ENCODE measurements around the gene NR1I3. TPM values are rescaled to one million over a fixed set of nuclear protein-coding genes. Genes with fewer than 3 reads are reported as not detected.
"Not testable (repeated sequence)": the region's sequence is repeated elsewhere in the genome, so short reads cannot be mapped to it uniquely, and the experiment has no call there.

The NR1I3 gene
- total and polyA plus RNA-seq, 4 experiments from 2014 or later: 0.13 TPM; not detected in 3

DNA sequence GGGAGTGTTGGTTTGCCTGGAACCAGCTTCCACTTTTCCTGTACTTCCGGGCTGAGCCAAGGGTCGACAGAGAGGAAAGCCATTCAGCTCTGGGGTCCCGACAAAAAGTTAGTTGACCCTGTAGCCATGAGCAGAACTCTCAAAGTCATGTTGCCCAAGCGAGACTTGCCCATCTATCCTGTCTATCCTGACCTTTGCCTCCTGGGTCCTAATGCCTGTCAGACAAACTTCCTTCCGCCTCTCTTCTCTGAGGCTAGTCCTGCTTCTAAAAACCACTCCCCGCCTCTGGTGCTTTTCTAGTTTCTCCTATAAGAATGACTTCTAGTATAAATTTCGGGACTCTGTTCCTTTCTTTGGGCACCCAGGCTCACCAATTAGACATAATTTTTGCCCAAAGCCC lies 12.8 kb upstream of the NR1I3 start:
- Histone ChIP-seq H3K27ac (ENCODE audit: low read depth, low read length) (no peak overlapping the region), H3K4me3 (ENCODE audit: low read length in 2 of 2) (no peak overlapping the region), H3K4me1 (ENCODE audit: insufficient read depth, low read length) (no peaks in the 10 kb centered on the region), H3K36me3 (ENCODE audit: insufficient read depth, low read length) (no peaks in the 10 kb centered on the region), H3K27me3 (ENCODE audit: insufficient read depth, low read length) (no peaks in the 10 kb centered on the region), H3K9me3 (ENCODE audit: control insufficient read depth in 1 of 2, low read length in 2 of 2) (no peaks in the 10 kb centered on the region)
- ChIA-PET CTCF (ENCODE audit: partially characterized antibody) (interaction anchor here (1.1 to 1.2 kb wide), 2 partner anchors 8 to 25 kb away, joined by 3 read pairs; partner anchors contain the start of genes PCP4L1 and TOMM40L), POLR2A (ENCODE audit: partially characterized antibody) (no interaction called here)
- Mint-ChIP-seq H3K27me3 (peaks cover 2 to 7% of the 10 kb centered on the region in 2 donors), H3K4me3 (no peak overlapping the region), H3K9me3 (peaks cover 0 to 8% (median 2%) of the 10 kb centered on the region in 8 donors), H3K36me3 (no peaks in the 10 kb centered on the region), H3K4me1 (no peaks in the 10 kb centered on the region), H3K27ac (peak overlapping the region in 1 of 7 donors; percentile 50)
- intact Hi-C loops (cut with micrococcal nuclease): no loop called here
- DNase-seq: no peak

DNA sequence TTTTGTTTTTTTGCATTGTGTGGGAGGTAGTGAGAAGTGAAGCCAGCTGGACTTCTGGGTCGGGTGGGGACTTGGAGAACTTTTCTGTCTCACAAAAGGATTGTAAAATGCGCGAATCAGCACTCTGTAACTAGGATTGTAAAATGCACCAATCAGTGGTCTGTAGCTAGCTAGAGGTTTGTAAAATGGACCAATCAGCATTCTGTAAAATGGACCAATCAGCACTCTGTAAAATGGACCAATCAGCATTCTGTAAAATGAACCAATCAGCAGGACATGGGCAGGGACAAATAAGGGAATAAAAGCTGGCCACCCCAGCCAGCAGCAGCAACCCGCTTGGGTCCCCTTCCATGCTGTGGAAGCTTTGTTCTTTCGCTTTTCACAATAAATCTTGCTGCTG lies 12.1 kb upstream of the NR1I3 start:
- H3K9me3 Mint-ChIP-seq; H3K27me3 ChIP-seq (ENCODE audit: insufficient read depth, low read length); DNase-seq; H3K27ac ChIP-seq (ENCODE audit: low read depth, low read length); H3K36me3 ChIP-seq (ENCODE audit: insufficient read depth, low read length); H3K4me1 ChIP-seq (ENCODE audit: insufficient read depth, low read length); H3K4me3 ChIP-seq (ENCODE audit: low read length in 2 of 2); H3K9me3 ChIP-seq (ENCODE audit: control insufficient read depth in 1 of 2, low read length in 2 of 2); H3K27me3 Mint-ChIP-seq; POLR2A ChIA-PET (ENCODE audit: partially characterized antibody); H3K4me3 Mint-ChIP-seq; H3K4me1 Mint-ChIP-seq; H3K36me3 Mint-ChIP-seq; intact Hi-C loops (cut with micrococcal nuclease): not testable (repeated sequence)
- H3K27ac Mint-ChIP-seq: peak overlapping the region in 1 of 7 donors; percentile 31
- CTCF ChIA-PET (ENCODE audit: partially characterized antibody): interaction anchor here (1.1 to 1.3 kb wide), 4 partner anchors 9 to 24 kb away, joined by 3 read pairs; partner anchors contain the start of genes NR1I3, PCP4L1 and TOMM40L

DNA sequence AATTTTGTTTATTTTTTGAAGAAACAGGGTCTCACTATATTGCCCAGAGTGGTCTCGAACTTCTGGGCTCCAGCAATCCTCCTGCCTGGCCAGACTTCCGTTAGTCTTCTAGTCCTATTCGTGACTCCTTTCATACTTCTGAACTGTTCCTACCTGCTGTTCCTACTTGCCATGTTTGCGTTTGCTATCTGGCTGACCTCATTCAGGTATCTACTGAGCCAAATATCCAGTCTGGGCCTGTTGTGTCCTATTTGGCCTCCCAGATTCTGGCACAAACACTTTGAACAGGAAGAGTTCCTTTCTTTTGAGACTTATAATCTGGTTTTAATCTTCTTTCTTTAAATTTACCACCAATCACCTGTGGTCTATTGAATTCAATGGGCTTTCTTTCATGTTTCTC lies 6.9 kb upstream of the NR1I3 start:
- Mint-ChIP-seq H3K27me3 (peaks cover 8 to 9% of the 10 kb centered on the region in 2 donors), H3K36me3 (no peaks in the 10 kb centered on the region), H3K9me3 (peaks cover 0 to 3% (median 0%) of the 10 kb centered on the region in 8 donors), H3K27ac (no peak overlapping the region), H3K4me3 (no peak overlapping the region), H3K4me1 (no peaks in the 10 kb centered on the region)
- H3K4me1 ChIP-seq (ENCODE audit: insufficient read depth, low read length): no peaks in the 10 kb centered on the region
- ChIA-PET CTCF (ENCODE audit: partially characterized antibody) (no interaction called here), POLR2A (ENCODE audit: partially characterized antibody) (no interaction called here)
- no peak overlapping the region for H3K27ac ChIP-seq (ENCODE audit: low read depth, low read length)
- no peaks in the 10 kb centered on the region for H3K9me3 ChIP-seq (ENCODE audit: control insufficient read depth in 1 of 2, low read length in 2 of 2)
- no peak for DNase-seq
- H3K4me3 ChIP-seq (ENCODE audit: low read length in 2 of 2): no peak overlapping the region
- H3K27me3 ChIP-seq (ENCODE audit: insufficient read depth, low read length): no peaks in the 10 kb centered on the region
- intact Hi-C loops (cut with micrococcal nuclease): no loop called here
- H3K36me3 ChIP-seq (ENCODE audit: insufficient read depth, low read length): no peaks in the 10 kb centered on the region

DNA sequence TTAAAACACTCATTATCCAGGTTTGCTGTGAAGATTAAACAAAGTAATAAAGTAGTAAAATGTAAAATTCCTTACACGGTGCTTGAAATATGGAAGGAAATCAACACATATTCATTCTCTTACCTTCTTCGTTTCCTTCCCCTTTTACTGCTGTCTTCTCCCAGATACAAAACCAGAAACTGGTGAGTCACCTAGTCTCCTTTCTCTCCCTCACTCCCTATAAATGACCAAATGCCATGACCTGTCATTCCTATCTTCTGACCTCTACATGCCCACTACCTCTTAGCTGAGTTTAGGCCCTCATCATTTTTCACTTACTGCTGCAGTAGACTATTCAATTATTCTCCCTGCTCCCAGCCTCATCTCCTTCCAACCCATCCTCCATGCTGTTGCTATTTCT lies 4.3 kb upstream of the NR1I3 start:
- no peak overlapping the region for H3K4me3 ChIP-seq (ENCODE audit: low read length in 2 of 2)
- no peaks in the 10 kb centered on the region for H3K4me1 ChIP-seq (ENCODE audit: insufficient read depth, low read length)
- no peak for DNase-seq
- H3K27ac Mint-ChIP-seq: no peak overlapping the region
- ChIA-PET POLR2A (ENCODE audit: partially characterized antibody) (no interaction called here), CTCF (ENCODE audit: partially characterized antibody) (no interaction called here)
- H3K27me3 Mint-ChIP-seq: peaks cover 11 to 12% of the 10 kb centered on the region in 2 donors
- H3K9me3 Mint-ChIP-seq: no peaks in the 10 kb centered on the region
- H3K36me3 Mint-ChIP-seq: no peaks in the 10 kb centered on the region
- H3K4me3 Mint-ChIP-seq: no peak overlapping the region
- H3K27me3 ChIP-seq (ENCODE audit: insufficient read depth, low read length): no peaks in the 10 kb centered on the region
- intact Hi-C loops (cut with micrococcal nuclease): no loop called here
- no peaks in the 10 kb centered on the region for H3K36me3 ChIP-seq (ENCODE audit: insufficient read depth, low read length)
- H3K9me3 ChIP-seq (ENCODE audit: control insufficient read depth in 1 of 2, low read length in 2 of 2): no peaks in the 10 kb centered on the region
- no peak overlapping the region for H3K27ac ChIP-seq (ENCODE audit: low read depth, low read length)
- no peaks in the 10 kb centered on the region for H3K4me1 Mint-ChIP-seq

DNA sequence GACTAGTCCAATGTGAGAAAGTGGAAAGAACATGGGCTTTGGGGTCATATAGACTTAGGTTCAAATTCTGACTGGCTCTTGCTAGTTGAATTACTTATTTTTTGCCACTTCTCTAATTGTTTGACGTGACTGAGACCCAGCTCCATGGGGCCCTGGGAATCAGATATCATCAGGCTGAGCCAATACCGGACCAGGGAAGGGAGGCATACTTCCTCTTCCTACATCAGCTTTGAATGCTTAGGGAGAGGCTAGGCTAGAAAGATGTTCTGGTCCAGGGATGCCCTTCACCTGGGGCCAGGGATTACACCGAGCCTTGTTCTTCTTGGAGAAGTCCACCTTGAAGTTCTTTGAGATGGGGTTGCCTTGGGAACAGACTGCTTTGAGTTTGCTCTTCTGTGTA lies 3.7 kb upstream of the NR1I3 start:
- no peaks in the 10 kb centered on the region for H3K4me1 ChIP-seq (ENCODE audit: insufficient read depth, low read length)

DNA sequence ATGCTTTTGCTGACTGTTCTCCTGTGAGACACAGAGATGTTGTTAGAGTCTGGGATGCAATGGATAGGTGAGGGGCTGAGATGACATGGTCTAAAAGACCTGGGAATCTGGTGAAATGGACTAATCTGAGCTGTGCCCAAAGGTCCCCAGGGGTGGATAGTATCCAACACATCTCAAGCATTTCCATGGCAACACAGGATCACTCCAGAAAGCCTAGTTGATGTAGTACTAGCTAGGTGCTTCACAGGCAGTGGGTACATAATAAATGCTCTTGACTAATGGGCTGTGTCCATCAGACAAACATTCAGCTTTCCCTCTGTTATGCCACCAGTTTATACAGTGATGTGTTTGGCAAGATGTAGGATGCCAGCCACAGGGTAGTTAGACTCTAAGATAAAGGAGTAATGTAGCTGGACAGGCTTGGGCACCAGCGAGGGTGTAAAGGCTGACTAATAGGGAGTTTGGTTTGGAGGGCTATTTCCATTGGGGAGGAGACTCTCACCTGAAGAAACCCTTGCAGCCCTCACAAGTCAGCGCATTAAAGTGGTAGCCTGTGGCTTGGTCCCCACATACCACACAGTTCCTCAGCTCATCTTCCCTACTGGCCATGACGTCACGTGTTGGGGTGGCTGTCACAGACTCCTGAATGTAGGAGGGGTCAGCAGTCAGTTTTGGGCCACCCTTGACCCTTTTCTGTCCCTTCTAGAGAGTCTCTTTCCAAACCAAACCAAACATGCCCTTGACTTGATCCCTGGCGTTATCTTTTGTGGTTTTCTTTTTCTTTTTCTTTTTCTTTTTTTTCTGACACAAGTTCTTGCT lies 1.8 kb downstream of the NR1I3 start:
- intact Hi-C loops (cut with micrococcal nuclease): no loop called here
- Mint-ChIP-seq H3K4me3 (no peak overlapping the region), H3K36me3 (no peaks in the 10 kb centered on the region), H3K27ac (peak overlapping the region in 1 of 7 donors; percentile 36), H3K9me3 (no peaks in the 10 kb centered on the region), H3K27me3 (peaks cover 8 to 10% of the 10 kb centered on the region in 2 donors), H3K4me1 (no peaks in the 10 kb centered on the region)
- Histone ChIP-seq H3K4me3 (ENCODE audit: low read length in 2 of 2) (no peak overlapping the region), H3K9me3 (ENCODE audit: control insufficient read depth in 1 of 2, low read length in 2 of 2) (no peaks in the 10 kb centered on the region), H3K27ac (ENCODE audit: low read depth, low read length) (no peak overlapping the region), H3K4me1 (ENCODE audit: insufficient read depth, low read length) (no peaks in the 10 kb centered on the region), H3K27me3 (ENCODE audit: insufficient read depth, low read length) (no peaks in the 10 kb centered on the region), H3K36me3 (ENCODE audit: insufficient read depth, low read length) (no peaks in the 10 kb centered on the region)
- ChIA-PET CTCF (ENCODE audit: partially characterized antibody) (interaction anchor here (1.2 kb wide), 1 partner anchor 55 kb away, joined by 5 read pairs; no protein-coding TSS in a partner anchor), POLR2A (ENCODE audit: partially characterized antibody) (interaction anchor here (0.7 kb wide), 1 partner anchor 173 kb away, joined by 4 read pairs; no protein-coding TSS in a partner anchor)
- DNase-seq: no peak

More for the DNA sequence above, 3.7 kb upstream of the NR1I3 start:
- Mint-ChIP-seq H3K4me3 (no peak overlapping the region), H3K9me3 (no peaks in the 10 kb centered on the region), H3K4me1 (no peaks in the 10 kb centered on the region), H3K27ac (no peak overlapping the region), H3K27me3 (peaks cover 11 to 12% of the 10 kb centered on the region in 2 donors), H3K36me3 (no peaks in the 10 kb centered on the region)
- Histone ChIP-seq H3K27me3 (ENCODE audit: insufficient read depth, low read length) (no peaks in the 10 kb centered on the region), H3K4me3 (ENCODE audit: low read length in 2 of 2) (no peak overlapping the region), H3K36me3 (ENCODE audit: insufficient read depth, low read length) (no peaks in the 10 kb centered on the region), H3K9me3 (ENCODE audit: control insufficient read depth in 1 of 2, low read length in 2 of 2) (no peaks in the 10 kb centered on the region), H3K27ac (ENCODE audit: low read depth, low read length) (no peak overlapping the region)
- no peak for DNase-seq
- ChIA-PET POLR2A (ENCODE audit: partially characterized antibody) (no interaction called here), CTCF (ENCODE audit: partially characterized antibody) (interaction anchor here (1.0 kb wide), 1 partner anchor 50 kb away, joined by 3 read pairs; no protein-coding TSS in a partner anchor)
- intact Hi-C loops (cut with micrococcal nuclease): no loop called here

DNA sequence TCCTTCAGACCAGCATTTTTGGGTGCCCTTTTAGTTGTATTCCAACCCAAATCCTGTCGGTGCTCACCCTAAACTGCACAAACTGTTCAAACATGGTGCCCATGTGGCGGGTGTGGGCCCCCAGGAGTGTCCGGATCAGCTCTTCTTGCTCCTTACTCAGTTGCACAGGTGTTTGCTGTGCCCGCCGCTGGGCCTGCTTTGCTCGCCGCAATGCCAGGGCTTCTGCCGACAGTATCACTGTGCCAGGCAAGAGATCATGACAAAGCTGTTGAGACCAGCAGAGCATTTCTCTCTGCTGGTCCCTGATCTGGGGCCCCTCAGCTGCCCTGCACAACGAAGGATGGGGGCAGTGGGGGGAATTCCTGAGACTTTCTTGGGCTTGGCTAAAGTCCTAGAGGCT lies 4.9 kb downstream of the NR1I3 start:
- DNase-seq: no peak
- Mint-ChIP-seq H3K4me1 (peaks cover 0 to 5% (median 2%) of the 10 kb centered on the region in 4 donors), H3K9me3 (no peaks in the 10 kb centered on the region), H3K36me3 (peaks cover 4 to 23% of the 10 kb centered on the region in 2 donors), H3K27ac (peak overlapping the region in 1 of 7 donors; percentile 15), H3K4me3 (no peak overlapping the region), H3K27me3 (peaks cover 1 to 4% of the 10 kb centered on the region in 2 donors)
- no peak overlapping the region for H3K4me3 ChIP-seq (ENCODE audit: low read length in 2 of 2)
- no peak overlapping the region for H3K27ac ChIP-seq (ENCODE audit: low read depth, low read length)
- POLR2A ChIA-PET (ENCODE audit: partially characterized antibody): no interaction called here
- CTCF ChIA-PET (ENCODE audit: partially characterized antibody): no interaction called here
- peaks cover under 1% of the 10 kb centered on the region for H3K4me1 ChIP-seq (ENCODE audit: insufficient read depth, low read length)
- H3K9me3 ChIP-seq (ENCODE audit: control insufficient read depth in 1 of 2, low read length in 2 of 2): no peaks in the 10 kb centered on the region
- peaks cover 24% of the 10 kb centered on the region for H3K36me3 ChIP-seq (ENCODE audit: insufficient read depth, low read length)
- intact Hi-C loops (cut with micrococcal nuclease): no loop called here
- no peaks in the 10 kb centered on the region for H3K27me3 ChIP-seq (ENCODE audit: insufficient read depth, low read length)
